H1 (cell line): ENCODE results near the gene BRD7.

Experiments
- BRCA1 ChIP-seq: IDR thresholded peaks from 2 replicates; pipeline ENCODE4 v1.6.1; 2012; ENCODE audit warnings: low read depth, low read length, improper control_type of control experiment
- CTCF ChIP-seq, 3 experiments: IDR thresholded peaks; 1 replicate in 2 of 3; 2 replicates in 1 of 3; pipeline versions ENCODE4 v1.5.1 to v1.6.1; 2011; ENCODE audit warnings: low read length in 3 of 3, mild to moderate bottlenecking in 3 of 3, inconsistent platforms in 2 of 3, low read depth in 1 of 3, moderate library complexity in 1 of 3; ENCODE audit not compliant: insufficient read depth in 1 of 3; ENCODE audit errors: control extremely low read depth in 1 of 3
- EZH2 ChIP-seq: fragments of 200-600 bp; sonication (generic); IDR thresholded peaks from 2 replicates; pipeline ENCODE4 v1.7.1; 2012; ENCODE audit warnings: low read depth, mild to moderate bottlenecking, moderate library complexity, low read length, inconsistent platforms; ENCODE audit not compliant: severe bottlenecking
- HDAC6 ChIP-seq: IDR thresholded peaks from one replicate; pipeline ENCODE4 v1.7.1; 2012; ENCODE audit warnings: low read depth, mild to moderate bottlenecking, inconsistent platforms, low read length, moderate library complexity
- MAX ChIP-seq: IDR thresholded peaks from 2 replicates; pipeline ENCODE4 v1.6.1; 2012; ENCODE audit warnings: inconsistent platforms
- POLR2A ChIP-seq, 2 experiments: IDR thresholded peaks; 1 replicate in 1 of 2; 2 replicates in 1 of 2; pipeline ENCODE4 v1.6.1; 2011; ENCODE audit warnings: low read depth in 2 of 2, low read length in 2 of 2, mild to moderate bottlenecking in 2 of 2; ENCODE audit errors: control extremely low read depth in 1 of 2
- RAD21 ChIP-seq, 2 experiments: IDR thresholded peaks in 1 of 2; conservative IDR thresholded peaks in 1 of 2; 2 replicates each; pipeline ENCODE4 v1.6.1; 2011; ENCODE audit warnings: low read depth in 2 of 2, low read length in 2 of 2, improper control_type of control experiment in 1 of 2, inconsistent platforms in 1 of 2, mild to moderate bottlenecking in 1 of 2, moderate library complexity in 1 of 2
- SIN3A ChIP-seq, 2 experiments: IDR thresholded peaks in 1 of 2; conservative IDR thresholded peaks in 1 of 2; 2 replicates each; pipeline ENCODE4 v1.6.1; 2011 to 2012; ENCODE audit warnings: low read length in 2 of 2, improper control_type of control experiment in 1 of 2, low read depth in 1 of 2, mild to moderate bottlenecking in 1 of 2
- SRF ChIP-seq: IDR thresholded peaks from 2 replicates; pipeline ENCODE4 v1.6.1; 2011; ENCODE audit warnings: mild to moderate bottlenecking, low read depth, low read length, moderate library complexity
- USF2 ChIP-seq: IDR thresholded peaks from 2 replicates; pipeline ENCODE4 v1.6.1; 2011; ENCODE audit warnings: low read length, improper control_type of control experiment

GRCh38 chr16:50334106-50334975 is 34.4 kb downstream of the BRD7 start:
- TF ChIP-seq HDAC6 (no peak), BRCA1 (no peak), CTCF (IDR thresholded peaks at IDR 0.05; ENCODE audit: control extremely low read depth in 1 of 3, insufficient read depth in 1 of 3, low read depth in 1 of 3, low read length in 3 of 3) (no peak), MAX (no peak), EZH2 (no peak), RAD21 (IDR thresholded peaks at IDR 0.05 in 1 of 2, conservative IDR thresholded peaks at IDR 0.05 in 1 of 2; ENCODE audit: low read depth in 2 of 2, low read length in 2 of 2) (no peak), SRF (no peak), USF2 (no peak), SIN3A (conservative IDR thresholded peaks at IDR 0.05 in 1 of 2, IDR thresholded peaks at IDR 0.05 in 1 of 2; ENCODE audit: low read depth in 1 of 2, low read length in 2 of 2) (no peak), POLR2A (IDR thresholded peaks at IDR 0.05; ENCODE audit: control extremely low read depth in 1 of 2, low read depth in 2 of 2, low read length in 2 of 2) (no peak)
